Glomerular visceral epithelial cell (primary cell): ENCODE measurements around the gene IDUA.

Experiments
- DNase-seq: peaks from one replicate; pipeline ENCODE4 v3.0.0-alpha.2; 2016; ENCODE audit errors: extremely low spot score

The IDUA gene

GRCh38 chr4:956531-957230 is 30.2 kb upstream of the IDUA start:
- no peak for DNase-seq

GRCh38 chr4:957231-957580 is 29.6 kb upstream of the IDUA start:
- no peak for DNase-seq

- no peak for DNase-seq
These were observed 29.1 kb upstream of the IDUA start for GRCh38 chr4:957581-958313.

GRCh38 chr4:958314-958665 is 28.6 kb upstream of the IDUA start:
- DNase-seq, result no peak

GRCh38 chr4:958696-959337 is 28.0 kb upstream of the IDUA start:
- DNase-seq, result no peak

GRCh38 chr4:959338-960139 is 27.3 kb upstream of the IDUA start:
- DNase-seq, result no peak

GRCh38 chr4:960140-960635 is 26.7 kb upstream of the IDUA start:
- no peak for DNase-seq

GRCh38 chr4:960636-961350 is 26.1 kb upstream of the IDUA start:
- no peak for DNase-seq

- DNase-seq, result no peak
These were observed 25.3 kb upstream of the IDUA start for GRCh38 chr4:961351-962230.

GRCh38 chr4:962231-963208 is 24.3 kb upstream of the IDUA start:
- no peak for DNase-seq

- no peak for DNase-seq
These were observed 23.3 kb upstream of the IDUA start for GRCh38 chr4:963276-964225.

- DNase-seq, result no peak
These were observed 22.4 kb upstream of the IDUA start for GRCh38 chr4:964346-965025.

- DNase-seq, result no peak
These were observed 21.6 kb upstream of the IDUA start for GRCh38 chr4:965048-965765.

GRCh38 chr4:965766-966134 is 21.1 kb upstream of the IDUA start:
- no peak for DNase-seq

- DNase-seq, result no peak
These were observed 20.4 kb upstream of the IDUA start for GRCh38 chr4:966266-967112.
